Measurements from ENCODE around the gene USH2A. TPM values are rescaled to one million over a fixed set of nuclear protein-coding genes. Genes with fewer than 3 reads are reported as not detected.

Gene USH2A
- polyA plus RNA-seq, 1 donor from 2014 or later = 0.17 TPM

GRCh38 chr1:215720126-215720525 lies 703.1 kb downstream of the USH2A start:
- Histone ChIP-seq H3K4me3 (ENCODE audit: low read length) (no peak overlapping the region), H3K9me3 (ENCODE audit: low read length) (no peaks in the 10 kb centered on the region), H3K27ac (ENCODE audit: low read length) (no peak overlapping the region), H3K27me3 (ENCODE audit: insufficient read depth, low read depth, low read length) (no peaks in the 10 kb centered on the region), H3K4me2 (ENCODE audit: low read length) (no peak overlapping the region), H3F3A (ENCODE audit: insufficient read depth, low read length, poor library complexity, severe bottlenecking) (no peaks in the 10 kb centered on the region), H3K9me2 (ENCODE audit: insufficient read depth, low read length) (no peaks in the 10 kb centered on the region), H3K36me3 (ENCODE audit: insufficient read depth, low read length) (no peaks in the 10 kb centered on the region), H3K9ac (ENCODE audit: low read length) (no peak overlapping the region), H4K20me1 (ENCODE audit: insufficient read depth) (no peaks in the 10 kb centered on the region), H3K79me2 (replicated peaks; ENCODE audit: insufficient read depth, low read length) (no peaks in the 10 kb centered on the region), H2AFZ (ENCODE audit: low read depth, low read length) (no peak overlapping the region)
- TF ChIP-seq SMC3 (conservative IDR thresholded peaks at IDR 0.05; ENCODE audit: poor library complexity) (no peak), TAF1 (IDR thresholded peaks at IDR 0.05; ENCODE audit: low read depth) (no peak), POLR2AphosphoS5 (IDR thresholded peaks at IDR 0.05) (no peak), MXI1 (conservative IDR thresholded peaks at IDR 0.05; ENCODE audit: poor library complexity, severe bottlenecking) (no peak), CTCF (IDR thresholded peaks at IDR 0.05; ENCODE audit: poor library complexity, severe bottlenecking) (no peak), EP300 (conservative IDR thresholded peaks at IDR 0.05; ENCODE audit: poor library complexity, severe bottlenecking) (no peak), EZH2 (IDR thresholded peaks at IDR 0.05; ENCODE audit: borderline replicate concordance, insufficient read depth, low read length, poor library complexity, severe bottlenecking) (no peak), RAD21 (conservative IDR thresholded peaks at IDR 0.05) (no peak)
- TF ChIP-seq, protein P1, sequence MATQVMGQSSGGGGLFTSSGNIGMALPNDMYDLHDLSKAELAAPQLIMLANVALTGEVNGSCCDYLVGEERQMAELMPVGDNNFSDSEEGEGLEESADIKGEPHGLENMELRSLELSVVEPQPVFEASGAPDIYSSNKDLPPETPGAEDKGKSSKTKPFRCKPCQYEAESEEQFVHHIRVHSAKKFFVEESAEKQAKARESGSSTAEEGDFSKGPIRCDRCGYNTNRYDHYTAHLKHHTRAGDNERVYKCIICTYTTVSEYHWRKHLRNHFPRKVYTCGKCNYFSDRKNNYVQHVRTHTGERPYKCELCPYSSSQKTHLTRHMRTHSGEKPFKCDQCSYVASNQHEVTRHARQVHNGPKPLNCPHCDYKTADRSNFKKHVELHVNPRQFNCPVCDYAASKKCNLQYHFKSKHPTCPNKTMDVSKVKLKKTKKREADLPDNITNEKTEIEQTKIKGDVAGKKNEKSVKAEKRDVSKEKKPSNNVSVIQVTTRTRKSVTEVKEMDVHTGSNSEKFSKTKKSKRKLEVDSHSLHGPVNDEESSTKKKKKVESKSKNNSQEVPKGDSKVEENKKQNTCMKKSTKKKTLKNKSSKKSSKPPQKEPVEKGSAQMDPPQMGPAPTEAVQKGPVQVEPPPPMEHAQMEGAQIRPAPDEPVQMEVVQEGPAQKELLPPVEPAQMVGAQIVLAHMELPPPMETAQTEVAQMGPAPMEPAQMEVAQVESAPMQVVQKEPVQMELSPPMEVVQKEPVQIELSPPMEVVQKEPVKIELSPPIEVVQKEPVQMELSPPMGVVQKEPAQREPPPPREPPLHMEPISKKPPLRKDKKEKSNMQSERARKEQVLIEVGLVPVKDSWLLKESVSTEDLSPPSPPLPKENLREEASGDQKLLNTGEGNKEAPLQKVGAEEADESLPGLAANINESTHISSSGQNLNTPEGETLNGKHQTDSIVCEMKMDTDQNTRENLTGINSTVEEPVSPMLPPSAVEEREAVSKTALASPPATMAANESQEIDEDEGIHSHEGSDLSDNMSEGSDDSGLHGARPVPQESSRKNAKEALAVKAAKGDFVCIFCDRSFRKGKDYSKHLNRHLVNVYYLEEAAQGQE (IDR thresholded peaks at IDR 0.05; ENCODE audit: borderline replicate concordance) = no peak

DNA sequence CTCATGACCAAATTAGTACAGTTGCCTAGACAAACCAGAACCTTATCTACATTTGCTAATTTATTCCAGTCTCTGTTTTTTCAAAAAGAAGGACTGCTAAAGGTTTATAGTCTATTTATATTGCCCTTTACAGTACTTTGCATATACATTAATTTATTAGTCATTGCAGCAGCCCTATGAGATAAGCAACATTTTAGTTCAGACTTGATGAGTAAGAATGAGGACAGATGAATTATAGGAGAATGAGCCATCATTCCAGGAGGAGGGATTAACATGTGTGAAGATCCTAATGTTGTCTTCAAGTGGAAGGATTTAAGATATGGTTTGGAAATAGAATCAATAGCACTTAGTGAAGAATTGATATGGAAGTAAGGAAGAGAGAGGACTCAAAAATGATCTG lies 703.7 kb downstream of the USH2A start:
- TF ChIP-seq POLR2AphosphoS5 (IDR thresholded peaks at IDR 0.05) (no peak), RAD21 (conservative IDR thresholded peaks at IDR 0.05) (no peak), EP300 (conservative IDR thresholded peaks at IDR 0.05; ENCODE audit: poor library complexity, severe bottlenecking) (no peak)
- H3K4me3 ChIP-seq (ENCODE audit: low read length) = no peak overlapping the region
- H3K79me2 ChIP-seq (replicated peaks; ENCODE audit: insufficient read depth, low read length) = no peaks in the 10 kb centered on the region
- H3K27ac ChIP-seq (ENCODE audit: low read length) = no peak overlapping the region
- H2AFZ ChIP-seq (ENCODE audit: low read depth, low read length) = no peak overlapping the region
- no peaks in the 10 kb centered on the region for H3K27me3 ChIP-seq (ENCODE audit: insufficient read depth, low read depth, low read length)
- H3K9ac ChIP-seq (ENCODE audit: low read length) = no peak overlapping the region
- no peaks in the 10 kb centered on the region for H3K9me2 ChIP-seq (ENCODE audit: insufficient read depth, low read length)
- H4K20me1 ChIP-seq (ENCODE audit: insufficient read depth) = no peaks in the 10 kb centered on the region
- H3K36me3 ChIP-seq (ENCODE audit: insufficient read depth, low read length) = no peaks in the 10 kb centered on the region
- no peak overlapping the region for H3K4me2 ChIP-seq (ENCODE audit: low read length)
- H3K9me3 ChIP-seq (ENCODE audit: low read length) = no peaks in the 10 kb centered on the region
- H3F3A ChIP-seq (ENCODE audit: insufficient read depth, low read length, poor library complexity, severe bottlenecking) = no peaks in the 10 kb centered on the region
